ENCODE results near the gene DYSF.

The DYSF gene

GRCh38 chr2:71715241-71715750 lies 261.9 kb downstream of the DYSF start:
- DNase-seq, result no peak

GRCh38 chr2:71715951-71716696 lies 262.8 kb downstream of the DYSF start:
- DNase-seq, result no peak

GRCh38 chr2:71716697-71717624 lies 263.6 kb downstream of the DYSF start:
- no peak for DNase-seq

- no peak for DNase-seq
Measured at GRCh38 chr2:71718686-71719085, 265.3 kb downstream of the DYSF start.

- DNase-seq, result no peak
Measured at GRCh38 chr2:71719520-71720282, 266.3 kb downstream of the DYSF start.

- no peak for DNase-seq
Measured at GRCh38 chr2:71720283-71720560, 266.9 kb downstream of the DYSF start.

GRCh38 chr2:71720596-71721361 lies 267.4 kb downstream of the DYSF start:
- DNase-seq, result no peak

- DNase-seq, result no peak
Measured at GRCh38 chr2:71721362-71721665, 268.0 kb downstream of the DYSF start.

GRCh38 chr2:71721669-71722068 lies 268.3 kb downstream of the DYSF start:
- no peak for DNase-seq

- no peak for DNase-seq
Measured at GRCh38 chr2:71722286-71722685, 268.9 kb downstream of the DYSF start.

- DNase-seq, result no peak
Measured at GRCh38 chr2:71724793-71725192, 271.4 kb downstream of the DYSF start.

- no peak for DNase-seq
Measured at GRCh38 chr2:71725836-71726235, 272.5 kb downstream of the DYSF start.

- DNase-seq, result no peak
Measured at GRCh38 chr2:71727562-71727961, 274.2 kb downstream of the DYSF start.

- no peak for DNase-seq
Measured at GRCh38 chr2:71728036-71728435, 274.7 kb downstream of the DYSF start.

- DNase-seq, result no peak
Measured at GRCh38 chr2:71730785-71731383, 277.5 kb downstream of the DYSF start.

GRCh38 chr2:71734620-71735019 lies 281.3 kb downstream of the DYSF start:
- no peak for DNase-seq

GRCh38 chr2:71735676-71736075 lies 282.3 kb downstream of the DYSF start:
- no peak for DNase-seq
